Measurements from ENCODE around the gene CHAMP1. TPM values are rescaled to one million over a fixed set of nuclear protein-coding genes. Genes with fewer than 3 reads are reported as not detected.

CHAMP1 gene
- total RNA-seq, 1 experiment from 2014 or later, result 16.0 TPM

GRCh38 chr13:114310956-114311355 lies 3.3 kb upstream of the CHAMP1 start:
- DNase-seq, result no peak

GRCh38 chr13:114311387-114311786 lies 2.9 kb upstream of the CHAMP1 start:
- no peak for TF ChIP-seq CTCF (conservative IDR thresholded peaks at IDR 0.05)
- TF ChIP-seq EZH2 (IDR thresholded peaks at IDR 0.05; ENCODE audit: low read depth), result no peak
- Histone ChIP-seq H3F3A (ENCODE audit: insufficient read depth, low read depth) (peaks cover 26% of the 10 kb centered on the region), H3K79me2 (ENCODE audit: low read depth) (peaks cover 23% of the 10 kb centered on the region), H3K27ac (no peak overlapping the region), H3K9me3 (ENCODE audit: insufficient read depth, low read depth) (no peaks in the 10 kb centered on the region), H3K27me3 (ENCODE audit: insufficient read depth, low read depth) (no peaks in the 10 kb centered on the region), H3K36me3 (ENCODE audit: low read depth) (no peaks in the 10 kb centered on the region), H3K4me1 (replicated peaks; ENCODE audit: insufficient read depth) (peaks cover 21% of the 10 kb centered on the region), H3K4me3 (no peak overlapping the region), H3K4me2 (no peak overlapping the region), H2AFZ (no peak overlapping the region), H4K20me1 (ENCODE audit: insufficient read depth) (no peaks in the 10 kb centered on the region; the same call in 1 of the 2 replicates), H3K9me2 (ENCODE audit: insufficient read depth) (no peaks in the 10 kb centered on the region)
- ChIA-PET POLR2A (ENCODE audit: unreplicated experiment) (no interaction called here), CTCF (no interaction called here)
- no peak for DNase-seq
- no TSS peak for BruUV-seq (replicated peaks)
- intact Hi-C loops (cut with micrococcal nuclease; ENCODE audit: unreplicated experiment), result no loop called here

More at GRCh38 chr13:114310956-114311355, 3.3 kb upstream of the CHAMP1 start:
- no TSS peak for BruUV-seq (replicated peaks)
- TF ChIP-seq CTCF (conservative IDR thresholded peaks at IDR 0.05), result no peak
- TF ChIP-seq EZH2 (IDR thresholded peaks at IDR 0.05; ENCODE audit: low read depth), result no peak
- Histone ChIP-seq H3K4me3 (no peak overlapping the region), H3K27ac (no peak overlapping the region), H3K4me1 (replicated peaks; ENCODE audit: insufficient read depth) (peaks cover 21% of the 10 kb centered on the region), H2AFZ (no peak overlapping the region), H3F3A (ENCODE audit: insufficient read depth, low read depth) (peaks cover 26% of the 10 kb centered on the region), H4K20me1 (ENCODE audit: insufficient read depth) (no peaks in the 10 kb centered on the region; the same call in 1 of the 2 replicates), H3K4me2 (no peak overlapping the region), H3K79me2 (ENCODE audit: low read depth) (peaks cover 19% of the 10 kb centered on the region), H3K36me3 (ENCODE audit: low read depth) (no peaks in the 10 kb centered on the region), H3K9me3 (ENCODE audit: insufficient read depth, low read depth) (no peaks in the 10 kb centered on the region), H3K9me2 (ENCODE audit: insufficient read depth) (no peaks in the 10 kb centered on the region), H3K27me3 (ENCODE audit: insufficient read depth, low read depth) (no peaks in the 10 kb centered on the region)
- ChIA-PET CTCF (no interaction called here), POLR2A (ENCODE audit: unreplicated experiment) (no interaction called here)
- intact Hi-C loops (cut with micrococcal nuclease; ENCODE audit: unreplicated experiment), result no loop called here

GRCh38 chr13:114311908-114312307 lies 2.4 kb upstream of the CHAMP1 start:
- CTCF ChIA-PET, result no interaction called here
- H3K27ac ChIP-seq, result no peak overlapping the region
- H4K20me1 ChIP-seq (ENCODE audit: insufficient read depth), result no peaks in the 10 kb centered on the region; the same call in 1 of the 2 replicates
- H3K4me3 ChIP-seq, result no peak overlapping the region
- BruUV-seq (replicated peaks), result no TSS peak
- H3K4me2 ChIP-seq, result no peak overlapping the region
- peaks cover 21% of the 10 kb centered on the region for H3K4me1 ChIP-seq (replicated peaks; ENCODE audit: insufficient read depth)
- no peaks in the 10 kb centered on the region for H3K27me3 ChIP-seq (ENCODE audit: insufficient read depth, low read depth)
- H3K9me3 ChIP-seq (ENCODE audit: insufficient read depth, low read depth), result no peaks in the 10 kb centered on the region
- no peak for TF ChIP-seq EZH2 (IDR thresholded peaks at IDR 0.05; ENCODE audit: low read depth)
- no peak for TF ChIP-seq CTCF (conservative IDR thresholded peaks at IDR 0.05)
- intact Hi-C loops (cut with micrococcal nuclease; ENCODE audit: unreplicated experiment), result no loop called here
- POLR2A ChIA-PET (ENCODE audit: unreplicated experiment), result interaction anchor here (0.6 kb wide), 1 partner anchor 83 kb away, joined by 4 read pairs; no protein-coding TSS in a partner anchor
- H2AFZ ChIP-seq, result no peak overlapping the region
- peaks cover 22% of the 10 kb centered on the region for H3F3A ChIP-seq (ENCODE audit: insufficient read depth, low read depth)
- DNase-seq, result no peak
- no peaks in the 10 kb centered on the region for H3K9me2 ChIP-seq (ENCODE audit: insufficient read depth)
- H3K79me2 ChIP-seq (ENCODE audit: low read depth), result peaks cover 28% of the 10 kb centered on the region
- H3K36me3 ChIP-seq (ENCODE audit: low read depth), result no peaks in the 10 kb centered on the region
